GM19240 (cell line): ENCODE measurements around the gene VSIR.

Experiments
- DNase-seq: peaks from one replicate; pipeline ENCODE4 v3.0.0; 2011; ENCODE audit warnings: low spot score; ENCODE audit not compliant: insufficient read length

VSIR gene

DNA sequence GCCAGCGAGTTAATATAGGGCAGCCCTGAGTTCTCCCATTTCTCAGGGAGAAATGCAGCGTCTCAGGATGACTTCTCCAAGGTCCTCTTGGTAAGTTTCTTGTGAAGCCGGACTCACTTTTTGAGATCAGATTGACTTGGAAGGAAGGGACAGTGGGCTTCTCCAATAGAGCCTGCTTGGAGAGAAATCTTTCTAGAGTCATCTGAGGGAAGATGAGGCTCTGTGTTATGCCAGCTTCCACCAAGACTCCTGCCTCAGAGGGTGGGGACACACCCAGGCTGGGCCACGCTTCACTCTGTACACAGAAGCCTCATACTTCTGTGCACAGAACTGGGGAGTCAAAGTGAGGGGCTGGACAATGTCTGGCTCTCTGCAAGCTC, 59.3 kb downstream of the VSIR start:
- no peak for DNase-seq

DNA sequence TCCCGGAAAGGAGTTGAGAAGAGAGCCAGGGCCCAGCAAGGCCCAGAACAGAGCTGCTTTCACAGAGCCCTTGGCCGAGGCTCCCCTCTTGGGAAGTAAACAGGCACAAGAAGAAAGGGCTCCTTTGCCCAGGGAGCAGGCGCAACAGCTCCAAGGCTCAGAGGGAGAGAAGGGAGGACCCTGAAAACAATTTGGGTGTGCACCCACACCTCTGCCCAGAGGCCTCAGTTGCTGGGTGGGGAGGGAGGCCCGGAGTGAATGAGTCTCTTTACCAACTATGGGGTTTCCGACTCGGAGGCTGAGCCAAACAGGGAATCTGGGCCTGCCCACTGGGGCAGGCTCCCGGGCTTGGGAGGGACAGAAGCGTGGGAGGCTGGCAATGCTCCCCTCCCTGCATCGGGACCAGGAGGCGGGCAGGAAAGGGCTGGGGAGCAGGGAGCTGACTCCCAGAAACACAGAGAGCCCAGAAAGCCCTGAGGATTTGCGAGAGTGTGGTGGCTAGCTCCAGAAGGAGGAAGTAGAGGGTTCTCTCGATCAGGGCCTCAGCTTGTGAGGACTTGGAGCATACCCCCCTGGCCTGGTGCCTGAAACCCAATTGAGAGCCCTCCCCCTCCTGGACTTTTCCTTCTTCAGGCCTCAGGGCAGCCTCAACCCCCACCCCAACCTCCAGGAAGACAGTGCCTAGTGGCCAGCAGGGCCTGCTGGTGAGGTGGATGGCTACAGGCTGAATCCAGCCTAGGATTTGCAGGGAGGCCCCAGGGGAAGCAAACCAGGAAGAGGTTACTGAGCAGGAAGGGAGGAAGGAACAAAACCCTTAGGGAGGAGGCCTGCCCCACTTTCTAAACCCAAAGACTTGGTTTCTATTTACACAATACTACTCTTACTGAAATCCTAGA, 59.9 kb downstream of the VSIR start:
- DNase-seq: no peak

DNA sequence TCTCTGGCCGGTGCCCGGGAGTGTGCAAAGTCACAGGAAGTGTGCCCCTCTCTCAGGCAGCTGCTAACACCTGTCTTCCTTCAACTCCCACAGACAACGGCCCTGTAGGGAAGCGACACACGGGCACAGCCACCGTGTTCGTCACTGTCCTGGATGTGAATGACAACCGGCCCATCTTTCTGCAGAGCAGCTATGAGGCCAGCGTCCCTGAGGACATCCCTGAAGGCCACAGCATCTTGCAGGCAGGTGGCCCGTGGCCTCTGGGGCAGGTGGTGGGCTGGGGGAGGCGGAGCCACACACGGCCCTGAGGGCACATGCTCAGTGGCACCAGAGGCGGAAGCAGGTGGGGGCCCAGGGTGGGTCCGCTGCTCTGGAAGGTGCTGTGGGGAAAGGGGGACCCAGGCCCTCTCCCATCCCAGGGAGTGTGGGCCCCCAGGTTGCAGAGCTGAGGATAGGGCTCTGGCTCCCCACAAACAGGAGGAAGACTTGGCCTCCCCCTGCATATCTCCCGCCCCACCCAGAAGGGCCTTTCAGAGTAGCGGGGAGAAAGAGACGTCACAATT, 60.7 kb downstream of the VSIR start:
- DNase-seq: no peak

- no peak for DNase-seq
These were observed 61.1 kb downstream of the VSIR start for GRCh38 chr10:71712170-71712569.

DNA sequence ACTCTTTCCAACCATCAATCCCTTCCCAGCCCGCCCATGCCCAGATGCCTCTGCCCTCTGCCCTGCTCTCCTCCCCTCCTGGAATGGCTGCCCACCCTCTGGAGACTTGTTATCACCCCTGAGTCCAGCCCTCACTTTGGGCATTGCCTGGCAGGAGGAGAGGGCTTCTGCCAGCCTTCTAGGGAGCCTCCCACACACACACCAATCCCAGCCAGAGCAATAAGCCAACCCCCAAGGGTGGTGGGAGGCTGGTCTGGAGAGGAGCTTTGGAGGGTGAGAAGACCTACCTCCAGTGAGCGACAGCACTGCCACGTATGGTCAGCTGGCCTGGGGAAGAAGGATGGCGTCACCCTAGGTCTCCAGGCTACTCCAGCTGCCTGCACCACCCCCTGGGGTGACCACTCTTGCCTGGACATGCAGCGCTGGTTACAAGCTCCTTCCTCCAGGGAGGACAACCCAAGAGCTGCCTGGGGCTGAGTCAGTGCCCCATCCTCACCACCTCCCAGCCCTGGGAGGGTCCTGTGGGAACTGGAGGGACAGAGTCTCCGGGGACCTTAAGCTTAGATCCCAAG, 62.2 kb downstream of the VSIR start:
- no peak for DNase-seq

GRCh38 chr10:71710519-71710918, 62.8 kb downstream of the VSIR start:
- DNase-seq: no peak

- DNase-seq: no peak
These were observed 64.1 kb downstream of the VSIR start for GRCh38 chr10:71708897-71709882.

DNA sequence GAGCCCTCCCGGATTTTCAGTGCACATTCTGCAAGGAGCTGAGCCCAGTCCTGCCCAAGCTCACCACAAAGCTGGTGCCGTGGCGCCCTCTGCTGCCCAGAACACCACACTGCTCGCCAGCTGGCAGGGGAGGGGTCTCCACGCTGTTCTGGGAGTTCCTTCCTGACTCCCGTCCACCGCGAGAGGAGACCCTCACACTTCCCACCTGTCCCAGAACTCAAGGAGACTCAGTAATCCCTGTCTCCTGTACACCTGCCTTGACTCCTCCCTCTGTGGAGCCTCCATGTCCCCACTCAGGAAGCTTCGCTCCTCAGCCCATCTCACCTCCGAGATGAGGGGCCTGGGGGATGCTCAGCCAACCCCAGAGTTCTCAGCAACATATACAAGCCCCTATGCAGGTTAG, 65.0 kb downstream of the VSIR start:
- peak; percentile 60 for DNase-seq

DNA sequence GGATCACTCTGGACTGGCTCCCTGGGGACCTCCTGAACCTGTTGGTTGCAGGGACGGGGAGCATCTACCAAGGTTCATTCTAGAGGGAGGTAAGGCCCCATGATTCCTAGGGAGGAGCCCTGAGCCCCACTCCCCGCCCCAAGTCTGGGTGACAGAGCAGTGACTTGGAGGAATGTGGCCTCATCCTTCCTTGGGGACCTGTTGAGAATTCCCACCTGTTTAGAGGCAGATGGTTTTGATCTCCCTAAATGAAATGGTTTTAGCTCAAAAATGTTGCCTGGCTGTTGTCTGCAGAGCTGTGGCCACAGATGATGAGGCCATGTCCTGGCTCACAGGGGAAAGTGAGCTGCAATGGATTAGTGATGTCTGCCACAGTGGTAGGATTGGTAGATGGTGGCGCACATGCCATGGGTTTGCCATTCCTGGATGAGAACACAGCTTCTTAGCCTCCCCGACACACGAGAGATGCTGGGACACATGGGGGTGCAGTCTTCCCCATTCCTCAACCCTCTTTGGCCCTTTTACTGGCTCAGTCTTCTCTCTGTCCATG, 66.0 kb downstream of the VSIR start:
- no peak for DNase-seq

- no peak for DNase-seq
These were observed 66.9 kb downstream of the VSIR start for GRCh38 chr10:71706216-71707121.

DNA sequence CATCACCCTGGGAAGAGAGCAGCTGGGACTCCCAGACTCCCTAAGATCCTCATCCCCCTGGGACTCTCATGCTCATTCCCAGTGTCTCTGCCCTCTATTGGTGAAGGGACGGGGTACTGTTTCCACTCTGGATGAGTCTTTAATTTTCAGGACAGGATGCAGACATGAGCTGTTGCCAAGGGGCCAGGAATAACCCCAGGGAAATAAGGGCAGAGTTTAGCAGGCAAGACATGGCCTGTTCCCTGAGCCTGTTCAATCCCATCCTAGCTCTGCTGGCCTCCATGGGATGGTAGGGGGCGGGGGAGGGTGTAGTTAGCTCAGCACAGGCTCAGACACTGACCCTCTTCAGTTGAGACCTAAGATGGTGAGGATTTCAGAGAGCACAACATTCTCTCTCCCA, 67.7 kb downstream of the VSIR start:
- DNase-seq: no peak

- DNase-seq: no peak
These were observed 68.5 kb downstream of the VSIR start for GRCh38 chr10:71704816-71705215.

- no peak for DNase-seq
These were observed 69.7 kb downstream of the VSIR start for GRCh38 chr10:71703577-71703976.

DNA sequence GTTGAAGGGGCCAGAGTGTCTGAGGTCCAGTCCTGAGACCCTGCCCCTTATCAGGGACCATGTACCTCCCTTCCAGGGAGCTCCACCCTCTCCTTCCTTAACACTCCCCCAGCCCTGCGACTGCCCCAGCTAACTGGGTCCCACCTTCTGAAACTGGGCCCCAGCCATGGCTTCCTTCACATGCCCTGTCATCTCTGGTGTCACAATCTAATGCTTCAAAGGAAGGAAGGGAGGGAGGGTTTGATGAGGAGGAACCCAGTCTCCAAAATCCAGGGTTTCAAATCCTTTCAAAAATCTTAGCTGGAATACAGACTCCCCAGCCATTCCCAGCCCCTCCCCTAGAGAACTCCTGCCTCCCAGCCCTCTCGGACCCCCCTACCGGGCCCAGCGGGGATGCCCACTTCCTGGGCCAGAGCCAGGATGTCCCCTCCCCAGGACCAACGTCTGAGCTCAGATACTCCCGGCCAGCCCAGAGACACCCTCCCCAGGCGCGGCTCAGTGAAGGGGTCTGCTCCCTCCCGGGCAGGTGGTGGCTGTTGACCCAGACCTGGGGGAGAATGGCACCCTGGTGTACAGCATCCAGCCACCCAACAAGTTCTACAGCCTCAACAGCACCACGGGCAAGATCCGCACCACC, 71.7 kb downstream of the VSIR start:
- DNase-seq: no peak

GRCh38 chr10:71700731-71701368, 72.5 kb downstream of the VSIR start:
- DNase-seq: no peak

GRCh38 chr10:71698737-71699136, 74.6 kb downstream of the VSIR start:
- no peak for DNase-seq

DNA sequence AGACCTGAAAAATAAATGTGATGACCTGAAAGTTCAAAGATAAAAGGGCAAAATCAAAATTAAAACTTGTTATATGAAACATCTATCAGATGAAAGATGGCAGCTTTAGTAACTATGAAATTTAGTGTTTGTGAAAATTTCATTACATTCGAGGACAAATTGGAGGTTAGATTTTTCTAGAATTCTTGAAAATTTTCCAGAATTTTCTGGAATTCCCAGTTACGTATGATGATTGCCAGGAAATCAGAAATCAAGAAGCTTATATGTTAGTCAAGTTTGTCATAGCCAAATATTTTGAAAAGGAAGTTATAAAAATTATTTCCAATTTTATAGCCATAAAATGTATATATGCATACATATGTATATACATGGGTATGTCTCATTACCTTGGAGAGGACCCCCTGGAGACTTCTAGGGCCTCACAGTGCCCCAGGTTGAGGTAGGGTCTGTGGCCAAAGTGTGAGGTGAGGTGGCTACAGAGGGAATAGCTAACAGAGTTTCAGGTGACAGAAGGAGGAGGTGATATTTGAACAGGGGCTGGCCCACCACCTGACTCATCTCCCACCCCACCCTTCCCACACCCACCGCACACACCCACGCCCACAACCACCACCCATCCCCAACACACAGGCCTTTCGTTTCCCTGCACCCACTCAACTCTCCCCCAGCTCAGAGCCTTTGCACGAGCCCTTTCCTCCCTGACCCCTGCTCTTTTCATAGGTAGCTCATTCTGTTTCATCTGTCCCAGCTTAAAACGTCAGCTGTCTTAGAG, 75.2 kb downstream of the VSIR start:
- DNase-seq: peak; percentile 52
